Panc1 (cell line): Measurements from ENCODE around the gene FGGY.

Source experiments
- SIN3A ChIP-seq: IDR thresholded peaks from 2 replicates; pipeline ENCODE4 v1.6.1; 2012; ENCODE audit warnings: low read depth, mild to moderate bottlenecking, low read length, moderate library complexity, borderline replicate concordance; ENCODE audit not compliant: insufficient read depth
- TF ChIP-seq, protein P1 (sequence below): fragments of 450-650 bp; IDR thresholded peaks from 2 replicates; pipeline ENCODE4 v1.5.1; 2017; ENCODE audit warnings: mild to moderate bottlenecking

DNA sequence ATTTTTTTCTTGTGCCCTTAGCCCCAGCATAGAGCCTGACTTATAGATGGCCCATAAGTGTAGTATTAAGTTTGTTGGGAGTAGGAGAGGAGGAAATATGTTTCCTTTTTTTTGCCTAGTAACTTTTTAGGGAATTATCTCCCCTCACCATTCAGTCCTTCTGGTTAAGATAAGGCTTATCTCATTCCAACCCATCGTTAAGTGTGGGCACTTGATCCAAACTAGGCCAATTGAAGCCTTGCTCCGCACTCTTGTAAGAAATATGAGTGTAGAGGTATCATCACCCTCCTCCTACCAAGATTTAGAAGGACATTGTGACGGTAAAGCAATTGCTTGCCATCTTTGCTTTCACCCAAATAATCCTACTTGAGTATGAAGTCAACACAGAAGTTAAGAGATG, 8.8 kb upstream of the FGGY start:
- TF ChIP-seq, protein P1, sequence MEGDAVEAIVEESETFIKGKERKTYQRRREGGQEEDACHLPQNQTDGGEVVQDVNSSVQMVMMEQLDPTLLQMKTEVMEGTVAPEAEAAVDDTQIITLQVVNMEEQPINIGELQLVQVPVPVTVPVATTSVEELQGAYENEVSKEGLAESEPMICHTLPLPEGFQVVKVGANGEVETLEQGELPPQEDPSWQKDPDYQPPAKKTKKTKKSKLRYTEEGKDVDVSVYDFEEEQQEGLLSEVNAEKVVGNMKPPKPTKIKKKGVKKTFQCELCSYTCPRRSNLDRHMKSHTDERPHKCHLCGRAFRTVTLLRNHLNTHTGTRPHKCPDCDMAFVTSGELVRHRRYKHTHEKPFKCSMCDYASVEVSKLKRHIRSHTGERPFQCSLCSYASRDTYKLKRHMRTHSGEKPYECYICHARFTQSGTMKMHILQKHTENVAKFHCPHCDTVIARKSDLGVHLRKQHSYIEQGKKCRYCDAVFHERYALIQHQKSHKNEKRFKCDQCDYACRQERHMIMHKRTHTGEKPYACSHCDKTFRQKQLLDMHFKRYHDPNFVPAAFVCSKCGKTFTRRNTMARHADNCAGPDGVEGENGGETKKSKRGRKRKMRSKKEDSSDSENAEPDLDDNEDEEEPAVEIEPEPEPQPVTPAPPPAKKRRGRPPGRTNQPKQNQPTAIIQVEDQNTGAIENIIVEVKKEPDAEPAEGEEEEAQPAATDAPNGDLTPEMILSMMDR = no peak
- TF ChIP-seq SIN3A = no peak
